AG09319 (cell line): ENCODE measurements around the gene SLC10A1.

ENCODE experiments used
- DNase-seq: peaks from one replicate; pipeline ENCODE4 v3.0.0-alpha.2; 2010; ENCODE audit warnings: low read depth; ENCODE audit errors: extremely low read depth
- CTCF ChIP-seq: IDR thresholded peaks from 2 replicates; pipeline ENCODE4 v1.5.1; 2011; ENCODE audit warnings: low read depth, mild to moderate bottlenecking, inconsistent platforms, low read length, moderate library complexity

Gene SLC10A1

GRCh38 chr14:69838881-69839416 lies 41.9 kb upstream of the SLC10A1 start:
- TF ChIP-seq CTCF, result no peak
- no peak for DNase-seq

GRCh38 chr14:69828879-69829278 lies 31.8 kb upstream of the SLC10A1 start:
- DNase-seq, result no peak
- TF ChIP-seq CTCF, result no peak

- no peak for TF ChIP-seq CTCF
- DNase-seq, result no peak
These were observed 31.3 kb upstream of the SLC10A1 start for GRCh38 chr14:69828354-69828753.

- no peak for TF ChIP-seq CTCF
- DNase-seq, result no peak
These were observed 30.5 kb upstream of the SLC10A1 start for GRCh38 chr14:69827560-69827959.

- DNase-seq, result no peak
These were observed 25.4 kb upstream of the SLC10A1 start for GRCh38 chr14:69822456-69822855.

GRCh38 chr14:69820991-69821390 lies 23.9 kb upstream of the SLC10A1 start:
- no peak for DNase-seq
- TF ChIP-seq CTCF, result no peak

More at GRCh38 chr14:69822456-69822855, 25.4 kb upstream of the SLC10A1 start:
- TF ChIP-seq CTCF, result no peak

- no peak for TF ChIP-seq CTCF
- no peak for DNase-seq
These were observed 22.6 kb upstream of the SLC10A1 start for GRCh38 chr14:69819607-69820006.
